GM10248 (cell line): Measurements from ENCODE around the gene KCNQ2.

Source experiments
- CTCF ChIA-PET: fragments of 300-600 bp; sonication (Branson Sonifier 250); formaldehyde crosslinking; extraction: SDS; loops from one replicate; lab custom pipeline; 2021; ENCODE audit warnings: antibody characterized with exemption; lab: Yijun Ruan, JAX
- POLR2A ChIA-PET: fragments of 350-650 bp; sonication (Branson Sonifier 250); formaldehyde crosslinking; extraction: SDS; loops from one replicate; lab custom pipeline; 2020; ENCODE audit warnings: antibody characterized with exemption; lab: Yijun Ruan, JAX
- DNase-seq: peaks from one replicate; pipeline ENCODE4 v3.0.0; 2012; ENCODE audit errors: extremely low spot score
- TF ChIP-seq, protein P1 (sequence below): IDR thresholded peaks from 2 replicates; pipeline ENCODE4 v1.5.1; 2012; ENCODE audit warnings: mild to moderate bottlenecking, low read depth; ENCODE audit errors: extremely low read depth, missing control alignments, control extremely low read depth

Gene KCNQ2

DNA sequence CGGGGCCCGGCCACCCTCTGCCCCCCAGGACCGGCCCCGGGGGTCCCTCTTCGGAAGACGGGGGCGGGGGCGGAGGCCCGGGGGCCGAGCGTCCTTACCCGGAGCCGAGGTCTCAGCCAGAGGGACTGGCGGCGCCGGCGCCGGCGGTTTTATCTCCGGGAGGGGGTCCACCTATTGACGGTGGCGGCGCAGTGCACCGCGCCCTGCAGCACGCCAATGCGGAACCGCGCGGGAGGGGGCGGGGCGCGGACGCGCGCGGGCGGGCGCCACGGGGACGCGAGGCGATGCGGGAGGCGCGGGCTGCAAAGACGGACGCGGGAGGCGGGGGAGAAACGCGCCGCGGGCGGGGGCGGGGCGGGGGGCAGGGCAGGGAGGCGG is 26.5 kb upstream of the KCNQ2 start, which contains the start of gene EEF1A2:
EEF1A2 (minus strand) TSS at position 124 of the 378 bp plus-strand sequence. CDS start 1,320 bp downstream, outside the sequence.
- TF ChIP-seq, protein P1, sequence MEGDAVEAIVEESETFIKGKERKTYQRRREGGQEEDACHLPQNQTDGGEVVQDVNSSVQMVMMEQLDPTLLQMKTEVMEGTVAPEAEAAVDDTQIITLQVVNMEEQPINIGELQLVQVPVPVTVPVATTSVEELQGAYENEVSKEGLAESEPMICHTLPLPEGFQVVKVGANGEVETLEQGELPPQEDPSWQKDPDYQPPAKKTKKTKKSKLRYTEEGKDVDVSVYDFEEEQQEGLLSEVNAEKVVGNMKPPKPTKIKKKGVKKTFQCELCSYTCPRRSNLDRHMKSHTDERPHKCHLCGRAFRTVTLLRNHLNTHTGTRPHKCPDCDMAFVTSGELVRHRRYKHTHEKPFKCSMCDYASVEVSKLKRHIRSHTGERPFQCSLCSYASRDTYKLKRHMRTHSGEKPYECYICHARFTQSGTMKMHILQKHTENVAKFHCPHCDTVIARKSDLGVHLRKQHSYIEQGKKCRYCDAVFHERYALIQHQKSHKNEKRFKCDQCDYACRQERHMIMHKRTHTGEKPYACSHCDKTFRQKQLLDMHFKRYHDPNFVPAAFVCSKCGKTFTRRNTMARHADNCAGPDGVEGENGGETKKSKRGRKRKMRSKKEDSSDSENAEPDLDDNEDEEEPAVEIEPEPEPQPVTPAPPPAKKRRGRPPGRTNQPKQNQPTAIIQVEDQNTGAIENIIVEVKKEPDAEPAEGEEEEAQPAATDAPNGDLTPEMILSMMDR: peak; percentile 8
- ChIA-PET POLR2A (no interaction called here), CTCF (no interaction called here)
- no peak for DNase-seq

DNA sequence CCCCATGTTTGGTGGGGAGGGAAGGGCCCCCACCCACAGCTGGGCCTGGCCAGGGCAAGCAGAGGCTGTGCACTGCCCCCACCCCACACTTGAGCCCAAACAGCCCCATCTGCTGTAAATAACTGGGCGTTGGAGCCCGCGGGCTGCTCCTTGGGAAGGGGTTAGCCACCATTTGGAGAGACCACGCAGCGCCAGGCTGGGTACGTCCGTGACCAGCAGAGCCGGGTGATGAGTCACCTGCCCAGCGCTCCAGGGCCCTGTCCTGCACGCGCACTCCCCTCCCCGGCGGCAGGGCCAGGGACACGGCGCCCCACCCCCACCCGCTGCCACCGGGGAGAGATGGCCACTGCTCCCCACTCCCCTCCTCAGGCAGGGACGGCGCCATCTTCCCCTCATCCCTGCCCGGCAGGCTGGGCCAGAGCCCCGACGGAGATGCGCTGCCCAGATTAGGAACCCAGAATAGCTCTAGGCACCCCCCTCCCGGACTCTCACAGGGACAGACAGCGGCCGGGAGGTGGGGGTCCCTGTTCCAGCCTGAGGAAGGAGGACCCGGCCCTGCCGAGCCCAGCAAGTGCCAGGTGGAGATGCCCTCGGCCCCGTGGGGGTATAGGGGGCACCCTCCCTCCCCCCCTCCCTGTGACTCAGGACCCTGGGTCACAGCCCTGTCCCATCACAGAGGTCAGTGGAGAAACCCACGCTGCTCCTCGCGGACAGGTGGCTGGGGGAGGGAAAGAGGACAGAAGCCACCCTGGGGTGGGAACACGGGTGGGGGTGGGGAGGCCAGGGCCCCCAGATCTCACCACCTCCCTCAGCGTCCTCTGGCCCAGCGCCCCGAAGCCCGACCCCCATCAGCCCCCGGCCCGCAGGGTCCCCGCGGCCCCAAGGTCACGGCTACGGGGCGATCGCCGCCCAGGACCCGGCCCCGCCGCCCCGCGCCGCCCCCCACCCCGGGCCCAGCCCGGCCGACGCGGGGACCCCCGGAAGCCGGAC is 25.8 kb upstream of the KCNQ2 start:
- ChIA-PET POLR2A (no interaction called here), CTCF (interaction anchor here (2.5 kb wide), 1 partner anchor 40 kb away, joined by 15 read pairs; the partner anchor contains the start of gene PTK6)
- TF ChIP-seq, protein P1: no peak
- no peak for DNase-seq

DNA sequence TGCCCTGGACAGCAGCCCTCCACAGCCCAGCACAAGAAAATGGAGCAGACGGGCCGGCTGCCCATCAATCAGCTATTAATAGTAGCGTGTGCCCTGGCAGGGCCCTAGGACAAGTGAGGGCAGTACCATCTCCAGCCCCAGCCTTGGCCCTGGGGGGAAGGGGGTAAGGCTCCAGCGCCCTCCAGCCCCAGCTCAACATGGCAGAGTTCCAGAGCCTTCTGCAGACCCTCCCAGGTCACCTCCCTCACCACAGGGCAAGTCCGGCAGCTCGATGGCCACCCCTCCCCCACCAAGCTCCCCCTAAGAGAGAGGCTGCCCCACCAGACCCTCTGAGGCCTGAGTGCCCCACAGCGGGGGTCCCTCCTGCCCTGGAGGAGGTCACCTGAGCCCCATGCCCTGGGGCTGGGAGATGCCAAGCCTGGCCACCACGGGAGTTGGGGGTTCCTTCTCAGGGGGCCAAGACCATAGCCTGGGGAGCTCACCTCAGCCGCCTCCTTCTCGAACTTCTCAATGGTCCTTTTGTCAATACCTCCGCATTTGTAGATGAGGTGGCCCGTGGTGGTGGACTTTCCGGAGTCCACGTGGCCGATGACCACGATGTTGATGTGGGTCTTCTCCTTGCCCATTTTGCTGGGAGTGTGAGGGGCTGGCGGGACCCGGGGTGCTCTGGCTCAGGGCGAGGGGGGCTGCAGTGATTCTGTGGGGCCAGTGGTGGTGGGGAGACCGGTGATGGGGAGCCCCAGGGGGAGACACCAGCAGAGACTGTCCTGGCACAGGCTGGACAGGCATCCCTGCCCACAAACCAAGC is 24.9 kb upstream of the KCNQ2 start:
- no peak for DNase-seq
- ChIA-PET POLR2A (no interaction called here), CTCF (interaction anchor here (0.9 to 2.5 kb wide), 15 partner anchors 19 to 624 kb away, joined by 3 to 15 read pairs (median 5); partner anchors contain the start of genes HELZ2, LKAAEAR1, PPDPF and PTK6)
- TF ChIP-seq, protein P1: no peak

DNA sequence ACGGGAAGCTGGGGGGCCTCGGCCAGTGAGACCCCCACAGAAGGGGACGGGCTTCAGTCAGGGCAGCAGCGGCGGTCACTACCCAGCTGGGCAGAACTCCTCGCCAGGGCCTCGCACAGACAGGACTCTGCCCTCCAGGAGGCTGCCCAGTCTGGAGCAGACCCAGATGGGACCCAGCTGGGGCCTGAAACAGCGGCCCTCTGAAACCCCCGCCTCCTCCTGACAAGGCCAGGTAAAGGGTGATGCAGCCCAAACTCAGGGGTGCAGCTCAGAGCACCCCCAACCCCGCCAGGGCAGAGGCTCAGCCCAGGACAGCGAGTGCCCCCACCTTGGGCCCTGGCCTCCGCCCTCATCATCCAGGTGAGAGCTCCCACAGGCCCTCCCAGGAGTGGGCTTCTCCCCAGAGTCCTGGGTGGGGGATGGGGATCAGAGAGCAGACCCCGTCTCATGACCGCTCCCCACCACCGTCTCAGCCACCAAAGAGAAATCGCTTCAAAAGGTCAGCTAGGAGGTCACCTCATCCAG is 24.2 kb upstream of the KCNQ2 start:
- no peak for DNase-seq
- ChIA-PET CTCF (interaction anchor here (0.8 to 2.5 kb wide), 24 partner anchors 8 to 625 kb away, joined by 3 to 15 read pairs (median 4); partner anchors contain the start of genes HELZ2, LKAAEAR1, PPDPF and PTK6), POLR2A (no interaction called here)
- TF ChIP-seq, protein P1: no peak

DNA sequence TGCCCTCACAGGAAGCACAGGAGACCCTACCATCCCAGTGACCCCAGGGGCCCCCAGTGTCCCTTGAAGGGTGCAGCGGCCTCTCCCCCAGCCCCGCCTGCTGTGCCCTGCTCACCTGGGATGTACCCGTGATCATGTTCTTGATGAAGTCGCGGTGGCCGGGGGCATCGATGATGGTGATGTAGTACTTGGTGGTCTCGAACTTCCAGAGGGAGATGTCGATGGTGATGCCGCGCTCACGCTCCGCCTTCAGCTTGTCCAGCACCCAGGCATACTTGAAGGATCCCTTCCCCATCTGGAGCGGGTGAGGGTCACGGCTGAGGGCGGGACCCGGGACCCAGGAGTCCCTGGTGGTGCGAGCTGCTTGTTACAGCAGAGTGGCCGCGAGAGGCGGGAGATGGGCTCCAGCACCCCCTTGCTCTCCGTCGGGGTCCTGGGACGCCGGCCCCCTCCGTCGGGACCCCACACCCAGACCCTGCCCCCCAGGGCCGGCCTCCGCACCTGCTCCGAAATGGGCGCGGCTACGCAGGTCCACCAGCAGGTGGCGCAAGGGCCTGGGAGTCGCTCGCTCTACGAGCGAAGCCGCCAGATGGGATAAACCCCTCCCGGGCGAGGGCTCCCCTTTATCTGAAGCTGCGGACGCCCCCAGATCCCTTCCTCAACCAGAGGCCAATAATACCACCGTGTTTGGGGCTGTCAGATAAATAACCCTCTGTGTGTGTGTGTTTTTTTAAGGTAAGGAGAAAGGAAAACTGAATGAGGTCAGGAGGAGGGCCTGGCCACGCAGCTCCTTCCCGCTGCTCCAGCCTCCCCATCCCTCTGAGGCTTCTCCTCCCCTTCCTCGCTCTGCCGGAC is 23.5 kb upstream of the KCNQ2 start:
- CTCF ChIA-PET: interaction anchor here (0.8 to 2.5 kb wide), 24 partner anchors 9 to 625 kb away, joined by 3 to 15 read pairs (median 4); partner anchors contain the start of genes HELZ2, LKAAEAR1, PPDPF and PTK6
- POLR2A ChIA-PET: no interaction called here
- TF ChIP-seq, protein P1: peak; percentile 97
- peak; percentile 89 for DNase-seq
